ENCODE results near the gene MARCHF9.

Gene MARCHF9

GRCh38 chr12:57750561-57751431 is 4.1 kb upstream of the MARCHF9 start:
- peak overlapping the region; percentile 98 for H3K4me3 ChIP-seq (ENCODE audit: low read length)
- no peak for DNase-seq (ENCODE audit: low read depth, low spot score)

DNA sequence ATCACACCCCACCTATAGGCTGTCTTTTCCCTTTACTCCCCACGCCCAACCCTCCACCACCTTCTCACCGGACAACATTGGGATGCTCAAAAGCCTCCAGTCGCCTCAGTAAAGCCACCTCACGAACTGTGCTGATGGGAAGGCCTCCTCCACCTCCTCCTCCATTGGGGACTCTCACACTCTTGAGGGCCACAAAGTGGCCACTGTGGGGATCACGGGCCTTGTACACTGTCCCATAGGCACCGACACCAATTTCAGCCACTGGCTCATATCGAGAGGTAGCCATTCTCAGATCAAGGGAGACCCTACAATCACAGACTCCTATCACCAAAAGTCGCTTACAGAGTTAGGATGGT is 3.5 kb upstream of the MARCHF9 start:
- peak overlapping the region; percentile 98 for H3K4me3 ChIP-seq (ENCODE audit: low read length)
- no peak for DNase-seq (ENCODE audit: low read depth, low spot score)

DNA sequence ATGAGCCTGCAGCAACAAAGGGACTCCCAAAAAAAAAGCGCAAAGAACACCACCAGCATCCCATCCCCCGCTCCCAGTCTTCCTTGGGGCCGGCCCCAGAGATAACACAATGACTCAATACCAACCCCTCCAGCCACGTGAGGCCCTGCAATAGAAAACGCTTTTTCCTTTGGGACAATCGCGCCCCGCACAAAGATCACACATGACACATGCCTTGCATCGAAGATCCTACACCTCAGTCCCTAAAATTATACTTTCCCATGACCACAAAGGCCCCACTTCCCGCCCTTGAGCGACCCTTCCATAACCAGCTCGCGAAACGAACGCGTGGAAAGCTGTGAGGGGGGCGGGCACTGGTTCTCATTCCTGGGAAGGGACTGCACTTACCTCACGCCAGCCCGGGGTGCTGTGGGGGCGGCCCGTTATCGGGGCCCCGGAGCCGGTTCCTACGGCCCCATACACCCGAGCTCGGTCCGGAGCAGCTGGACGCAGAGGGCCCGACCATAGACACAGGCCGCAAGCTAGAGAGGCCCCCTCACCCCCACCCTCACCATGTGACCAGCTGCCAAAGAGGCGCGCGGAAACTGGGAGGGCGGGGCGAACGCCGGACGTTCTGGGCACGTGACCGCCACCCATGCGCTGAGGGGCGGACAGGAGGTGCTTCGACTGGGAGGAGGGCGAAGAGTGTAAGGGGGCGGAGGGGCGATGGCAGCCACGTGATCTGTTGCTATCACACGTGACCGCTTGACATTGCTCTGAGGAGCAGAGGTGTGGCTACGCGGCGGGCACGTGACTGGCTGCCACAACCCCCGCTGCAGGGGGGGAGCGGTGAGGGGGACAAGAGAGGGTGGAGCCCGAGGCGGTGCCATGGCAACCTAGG is 2.9 kb upstream of the MARCHF9 start, which contains the start of gene CDK4:
TSS of gene CDK4 (minus strand) at position 523 of the 880 bp plus-strand sequence. CDS start 593 bp downstream, outside the sequence.
- peak within 1 kb of the TSS; percentile 98 for H3K4me3 ChIP-seq (ENCODE audit: low read length)
- DNase-seq (ENCODE audit: low read depth, low spot score) = peak; percentile 99

GRCh38 chr12:57752668-57753000 is 2.3 kb upstream of the MARCHF9 start:
- DNase-seq (ENCODE audit: low read depth, low spot score) = no peak
- H3K4me3 ChIP-seq (ENCODE audit: low read length) = peak overlapping the region; percentile 52

DNA sequence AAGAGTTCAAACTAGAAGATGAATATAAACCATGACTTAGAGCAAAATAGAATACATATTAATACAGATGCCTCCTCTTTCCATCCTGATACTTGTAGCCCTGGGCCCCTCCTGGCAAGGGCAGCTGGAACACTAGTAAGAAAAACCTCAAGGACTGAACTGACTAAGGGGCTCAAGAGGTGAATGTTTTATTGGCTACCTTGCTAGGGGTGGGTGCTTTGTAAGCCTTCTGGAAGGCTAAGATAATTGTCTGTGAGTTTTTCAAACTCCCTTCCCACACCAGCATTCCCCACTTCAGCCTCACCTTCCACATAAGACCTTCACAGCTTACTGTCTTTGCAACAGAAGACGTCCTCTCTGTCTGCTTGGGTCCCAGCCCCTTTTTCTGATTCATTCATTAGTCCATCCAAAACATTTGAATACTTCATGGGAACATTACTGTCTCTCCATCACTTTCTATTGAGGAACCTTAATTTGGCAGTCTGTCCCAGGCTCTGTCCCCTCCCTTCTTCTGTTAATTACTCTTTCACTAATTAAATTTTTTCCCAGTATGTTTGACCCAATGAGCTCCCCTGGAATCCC is 1.1 kb upstream of the MARCHF9 start:
- H3K4me3 ChIP-seq (ENCODE audit: low read length) = peak overlapping the region; percentile 57
- no peak for DNase-seq (ENCODE audit: low read depth, low spot score)

DNA sequence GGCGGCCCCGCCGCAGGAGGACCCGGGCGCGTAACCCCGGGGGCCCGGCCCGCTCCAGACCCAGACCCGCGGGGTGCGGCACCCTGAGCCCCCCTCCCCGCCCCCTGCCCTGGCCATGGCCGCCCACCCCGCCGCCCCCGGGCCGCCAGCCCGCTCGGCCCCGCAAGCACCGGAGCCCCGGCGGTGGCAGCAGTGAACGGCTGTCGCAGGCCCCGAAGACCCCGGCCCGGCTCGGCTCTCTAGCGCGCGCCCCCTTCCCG is 221 bp downstream of the MARCHF9 start:
- peak overlapping the region; percentile 57 for H3K4me3 ChIP-seq (ENCODE audit: low read length)
- DNase-seq (ENCODE audit: low read depth, low spot score) = no peak

- peak overlapping the region; percentile 57 for H3K4me3 ChIP-seq (ENCODE audit: low read length)
- DNase-seq (ENCODE audit: low read depth, low spot score) = no peak
Observed at GRCh38 chr12:57755454-57756372, 810 bp downstream of the MARCHF9 start.

- peak overlapping the region; percentile 57 for H3K4me3 ChIP-seq (ENCODE audit: low read length)
- DNase-seq (ENCODE audit: low read depth, low spot score) = peak; percentile 51
Observed at GRCh38 chr12:57756406-57757341, 1.8 kb downstream of the MARCHF9 start.

- no peak overlapping the region for H3K4me3 ChIP-seq (ENCODE audit: low read length)
- no peak for DNase-seq (ENCODE audit: low read depth, low spot score)
Observed at GRCh38 chr12:57757771-57758170, 2.9 kb downstream of the MARCHF9 start.

GRCh38 chr12:57758552-57759359 is 3.9 kb downstream of the MARCHF9 start:
- H3K4me3 ChIP-seq (ENCODE audit: low read length) = no peak overlapping the region
- DNase-seq (ENCODE audit: low read depth, low spot score) = no peak

DNA sequence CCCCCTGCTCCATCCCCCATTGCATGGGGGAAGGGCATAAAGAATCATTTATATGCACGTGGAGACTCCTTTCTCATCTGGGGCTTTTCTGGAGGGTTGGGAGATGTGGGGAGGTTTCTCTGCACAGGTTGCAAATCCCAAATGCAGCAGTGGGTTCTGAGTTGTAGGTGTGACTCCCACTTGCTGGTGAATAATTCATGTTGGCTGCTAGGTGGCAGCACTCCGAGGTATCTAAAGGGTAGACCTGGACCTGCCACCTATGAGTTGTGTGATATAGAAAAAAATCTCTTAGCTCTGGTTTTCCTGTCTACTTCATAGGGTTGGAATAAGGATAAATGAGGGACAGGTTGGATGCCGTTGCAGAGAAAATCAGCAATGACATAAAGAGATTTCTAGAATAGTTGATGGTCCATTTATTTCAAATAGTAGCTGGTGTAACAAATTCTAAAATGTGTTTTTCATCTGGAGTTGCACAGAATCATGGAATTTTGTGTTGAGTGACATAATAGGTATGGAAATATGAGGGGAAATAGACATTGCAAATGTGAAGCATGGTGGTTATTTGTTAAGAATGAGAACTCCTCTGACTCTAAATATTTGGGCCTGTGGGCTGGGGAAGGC is 4.6 kb downstream of the MARCHF9 start:
- DNase-seq (ENCODE audit: low read depth, low spot score) = peak; percentile 48
- no peak overlapping the region for H3K4me3 ChIP-seq (ENCODE audit: low read length)

DNA sequence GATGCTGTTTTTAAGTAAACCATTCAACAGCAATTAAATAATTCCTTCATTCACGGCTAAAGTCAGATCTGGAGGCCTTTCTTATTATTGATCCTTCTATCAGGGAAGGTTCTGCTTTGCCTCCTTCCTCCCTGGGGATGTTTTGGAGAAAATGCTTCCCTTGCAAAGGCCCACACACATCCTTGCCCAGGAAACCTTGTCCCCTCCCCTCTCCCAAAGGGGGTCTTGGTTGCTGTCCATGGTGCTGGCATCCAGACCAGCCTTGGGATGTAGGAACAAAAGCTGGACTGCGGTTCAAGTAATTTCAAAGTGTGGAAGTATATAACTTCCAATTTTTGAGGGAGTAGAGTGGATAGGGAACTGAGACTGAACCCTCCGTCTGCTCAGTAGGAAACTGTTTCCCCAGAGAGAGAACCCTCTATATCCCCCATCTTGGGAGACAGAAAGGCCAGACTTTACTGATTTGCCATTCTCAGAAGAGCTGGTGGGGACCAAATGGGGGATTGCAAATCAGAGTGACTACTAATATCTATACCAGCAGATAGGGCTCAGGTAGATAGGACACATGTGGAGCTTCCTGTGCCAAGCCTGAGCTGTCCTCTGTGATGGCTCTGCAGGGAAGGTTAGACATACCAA is 5.6 kb downstream of the MARCHF9 start:
- DNase-seq (ENCODE audit: low read depth, low spot score) = no peak
- no peak overlapping the region for H3K4me3 ChIP-seq (ENCODE audit: low read length)

- no peak for DNase-seq (ENCODE audit: low read depth, low spot score)
- H3K4me3 ChIP-seq (ENCODE audit: low read length) = no peak overlapping the region
Observed at GRCh38 chr12:57761391-57761998, 6.6 kb downstream of the MARCHF9 start.

- no peak for DNase-seq (ENCODE audit: low read depth, low spot score)
Observed at GRCh38 chr12:57762463-57762862, 7.6 kb downstream of the MARCHF9 start.

GRCh38 chr12:57763881-57764661 is 9.2 kb downstream of the MARCHF9 start:
- H3K4me3 ChIP-seq (ENCODE audit: low read length) = no peak overlapping the region
- no peak for DNase-seq (ENCODE audit: low read depth, low spot score)

More at GRCh38 chr12:57762463-57762862, 7.6 kb downstream of the MARCHF9 start:
- no peak overlapping the region for H3K4me3 ChIP-seq (ENCODE audit: low read length)

Measured in Jurkat, Clone E6-1 (cell line).